HT-29 (cell line): ENCODE results near the gene PRKCB. TPM values are rescaled to one million over a fixed set of nuclear protein-coding genes. Genes with fewer than 3 reads are reported as not detected.

ENCODE experiments used
- DNase-seq: peaks from one replicate; pipeline ENCODE4 v3.0.0-alpha.2; 2015; ENCODE audit warnings: low spot score
- total RNA-seq: library from RNA; depleted of rRNA; stranded (reverse); fragments of >200 nt; shearing (Covaris generic); gene quantifications from 2 replicates; pipeline ENCODE4 v1.2.3, GENCODE V29; 2014

PRKCB gene
- total RNA-seq, 1 experiment from 2014 or later = not detected

DNA sequence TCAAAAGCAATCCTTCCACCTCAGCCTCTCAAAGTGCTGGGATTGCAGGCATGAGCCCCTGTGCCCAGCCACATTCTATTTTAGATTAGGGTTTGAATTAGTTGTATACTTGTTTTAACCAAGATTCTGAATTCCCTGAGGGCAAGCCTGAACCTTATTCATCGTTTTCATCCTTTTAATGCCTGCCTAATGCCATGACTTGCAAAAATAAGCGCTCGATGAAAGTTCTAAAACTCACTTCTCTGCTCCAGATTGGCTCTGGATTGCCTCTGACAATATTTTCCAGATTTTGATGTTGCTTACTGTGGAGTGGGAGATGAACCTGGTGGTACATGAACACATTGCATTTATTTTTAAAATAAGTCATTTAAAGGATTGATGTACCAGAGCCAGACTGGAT lies 329.5 kb downstream of the PRKCB start:
- DNase-seq = no peak

DNA sequence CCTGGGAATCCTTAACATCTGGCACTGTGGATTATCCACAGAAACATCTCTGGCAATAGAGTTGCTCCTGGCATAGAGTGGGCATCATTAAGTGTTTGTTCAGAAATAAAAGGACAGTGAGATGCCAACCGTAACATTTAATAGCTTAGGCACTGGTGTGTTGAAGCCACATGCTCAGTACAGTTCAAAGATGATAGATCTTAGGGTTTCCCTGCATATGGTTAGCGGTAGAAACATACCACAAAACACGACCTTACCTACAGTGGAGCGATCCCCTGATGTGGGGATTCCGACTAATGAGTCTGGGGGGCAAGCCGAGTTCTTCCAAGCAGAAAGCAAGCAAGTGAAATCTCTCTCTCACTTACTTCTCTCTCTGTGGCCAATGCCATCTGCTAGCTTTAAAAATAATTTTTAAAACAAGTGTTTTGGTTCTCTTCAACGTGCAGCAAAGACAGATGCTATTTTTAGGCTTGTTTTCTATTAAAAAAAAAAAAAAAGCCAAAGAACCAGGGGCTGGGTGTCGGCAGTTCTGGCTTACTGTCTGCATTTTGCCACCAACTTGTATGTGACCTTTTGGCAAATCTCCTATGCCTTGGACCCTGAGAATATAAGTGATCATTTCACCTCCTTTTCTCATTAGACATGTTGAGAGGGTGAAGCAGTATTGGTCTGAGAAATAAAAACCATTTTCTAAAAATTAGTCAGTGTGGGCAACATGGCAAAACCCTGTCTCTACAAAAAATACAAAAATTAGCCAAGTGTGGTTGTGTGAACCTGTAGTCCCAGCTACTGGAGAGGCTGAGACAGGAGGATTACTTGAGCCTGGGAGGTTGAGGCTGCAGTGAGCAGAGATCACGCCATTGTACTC lies 331.1 kb downstream of the PRKCB start:
- DNase-seq = no peak

DNA sequence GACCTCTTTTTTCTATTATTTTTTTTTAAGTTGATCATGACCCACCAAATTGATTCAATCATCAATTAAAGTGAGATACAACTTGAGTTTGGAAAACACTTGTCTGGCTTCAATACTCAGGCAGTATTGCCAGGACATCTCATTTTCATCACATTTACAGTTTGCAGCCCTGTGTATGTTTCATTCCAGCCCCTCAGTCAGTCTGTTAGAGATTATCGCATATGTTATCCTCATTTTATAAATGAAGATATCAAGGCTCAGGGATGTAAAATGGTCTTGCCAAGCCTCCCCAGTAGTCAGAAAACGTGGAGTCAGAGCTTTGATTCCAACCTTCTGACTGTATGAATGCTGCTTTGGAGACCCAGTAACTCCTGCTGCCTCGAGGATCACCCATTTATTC lies 333.1 kb downstream of the PRKCB start:
- DNase-seq = no peak

DNA sequence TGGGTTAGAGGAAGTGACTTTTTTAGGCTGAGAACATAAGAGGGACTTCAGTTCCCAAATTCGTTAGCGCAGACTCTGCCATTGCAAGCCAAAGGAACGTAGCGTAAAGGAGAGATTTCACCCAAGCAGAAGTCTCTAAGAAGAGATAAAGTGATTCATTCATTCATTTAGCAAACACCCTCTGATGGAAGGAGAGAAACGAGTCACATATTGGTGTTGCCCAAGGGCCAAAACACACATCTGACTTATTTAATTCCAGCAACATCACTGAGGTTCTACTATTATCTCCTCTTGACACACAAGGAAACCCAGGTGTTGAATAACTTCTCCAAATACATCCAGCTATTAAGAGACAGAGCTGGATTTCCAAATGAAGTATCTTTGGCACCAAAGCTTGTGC lies 334.6 kb downstream of the PRKCB start:
- no peak for DNase-seq

DNA sequence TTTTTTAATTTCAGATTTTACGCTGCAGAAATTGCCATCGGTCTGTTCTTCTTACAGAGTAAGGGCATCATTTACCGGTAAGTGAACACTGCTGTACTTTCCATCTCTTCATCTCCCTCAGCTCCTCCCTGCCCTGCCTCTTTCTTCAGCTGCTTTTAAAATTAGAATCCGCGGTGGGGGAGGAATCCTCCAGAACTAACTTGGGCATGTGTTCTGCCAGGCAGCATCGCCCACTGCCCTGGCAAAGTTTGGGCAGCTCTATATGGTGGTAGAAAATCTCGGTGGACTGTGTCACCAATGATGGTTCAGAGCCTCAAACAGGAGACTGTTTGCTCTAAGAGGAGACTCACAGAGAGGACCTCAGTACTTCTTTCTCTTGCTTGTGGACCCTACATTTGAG lies 338.7 kb downstream of the PRKCB start:
- no peak for DNase-seq

DNA sequence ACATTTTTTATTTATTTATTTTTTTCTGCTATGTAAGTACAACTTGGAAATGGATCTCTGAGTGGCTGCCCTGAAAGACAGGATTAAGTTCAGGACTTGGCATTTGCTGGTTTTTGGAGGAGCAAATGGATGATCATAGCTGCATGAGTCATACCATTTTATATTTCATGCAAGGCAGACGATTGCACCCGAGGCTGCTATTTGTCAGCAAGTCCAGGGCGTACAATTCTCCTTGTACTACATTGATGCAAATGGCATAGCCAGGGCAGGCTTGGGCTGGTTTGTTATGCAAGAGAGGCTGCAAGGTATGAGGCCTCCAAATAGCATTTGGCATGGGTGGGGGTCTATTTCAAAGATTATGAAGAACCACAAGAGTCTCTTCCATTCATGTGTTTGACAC lies 339.2 kb downstream of the PRKCB start:
- DNase-seq = no peak

DNA sequence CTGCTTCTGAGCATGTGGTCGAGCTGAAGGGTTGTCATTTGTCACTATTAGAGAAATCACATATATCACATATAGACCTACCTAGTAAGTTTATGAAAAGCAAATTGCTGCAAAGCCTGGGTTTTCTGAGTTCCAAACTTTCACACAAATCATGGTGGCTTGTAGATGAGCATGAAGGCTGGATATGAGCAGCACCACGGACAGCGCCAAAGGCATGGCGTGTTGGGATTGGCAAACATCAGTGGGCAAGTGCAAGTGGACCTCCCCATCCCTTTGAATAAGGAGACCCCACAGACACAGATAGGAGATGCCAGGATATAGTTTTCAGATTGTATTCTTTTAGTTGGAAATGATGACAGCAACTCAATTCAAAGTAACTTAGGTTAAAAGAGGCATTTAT lies 342.7 kb downstream of the PRKCB start:
- peak; percentile 5 for DNase-seq

DNA sequence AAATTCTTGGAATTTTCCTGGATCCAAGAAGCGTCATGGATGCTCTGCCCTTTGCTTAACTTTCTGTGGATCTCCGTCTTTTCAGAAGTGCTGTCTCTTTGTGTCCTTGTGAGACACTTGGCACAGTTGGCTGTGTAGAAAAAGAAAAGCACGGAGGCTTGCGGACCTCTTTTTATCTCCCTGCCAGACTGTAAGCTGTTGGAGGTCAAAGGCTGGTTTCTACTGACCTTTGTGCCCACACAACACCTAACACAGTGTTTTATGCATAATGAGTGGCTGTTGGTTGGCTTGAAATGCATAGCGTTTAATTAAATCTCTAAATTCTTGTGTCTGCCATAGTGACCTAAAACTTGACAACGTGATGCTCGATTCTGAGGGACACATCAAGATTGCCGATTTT lies 344.7 kb downstream of the PRKCB start:
- DNase-seq = no peak

DNA sequence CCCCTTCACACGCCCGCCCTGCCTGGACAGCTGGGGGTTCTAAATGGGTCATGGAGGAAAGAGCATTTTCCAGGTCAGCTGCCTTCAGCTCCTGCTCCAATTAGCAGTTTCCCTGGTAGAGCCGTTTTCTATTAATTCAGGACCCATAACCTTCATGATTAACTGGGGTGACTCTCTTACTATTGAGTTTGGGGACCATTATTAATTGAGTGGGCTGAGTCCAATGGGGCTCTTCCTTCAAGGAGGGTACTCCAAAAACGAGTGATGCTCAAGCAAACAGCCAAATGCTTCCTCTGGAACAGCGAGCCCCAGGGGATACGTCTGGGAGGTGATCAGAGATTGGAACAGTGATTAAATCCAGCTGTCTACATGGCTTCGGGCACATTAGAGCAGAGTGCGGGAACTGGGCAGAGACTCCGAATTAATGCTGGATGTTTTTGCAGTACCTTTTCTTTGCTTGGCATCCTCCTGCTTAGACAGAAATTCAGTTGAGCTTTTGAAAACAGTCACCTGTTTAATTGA lies 352.3 kb downstream of the PRKCB start:
- DNase-seq = no peak

DNA sequence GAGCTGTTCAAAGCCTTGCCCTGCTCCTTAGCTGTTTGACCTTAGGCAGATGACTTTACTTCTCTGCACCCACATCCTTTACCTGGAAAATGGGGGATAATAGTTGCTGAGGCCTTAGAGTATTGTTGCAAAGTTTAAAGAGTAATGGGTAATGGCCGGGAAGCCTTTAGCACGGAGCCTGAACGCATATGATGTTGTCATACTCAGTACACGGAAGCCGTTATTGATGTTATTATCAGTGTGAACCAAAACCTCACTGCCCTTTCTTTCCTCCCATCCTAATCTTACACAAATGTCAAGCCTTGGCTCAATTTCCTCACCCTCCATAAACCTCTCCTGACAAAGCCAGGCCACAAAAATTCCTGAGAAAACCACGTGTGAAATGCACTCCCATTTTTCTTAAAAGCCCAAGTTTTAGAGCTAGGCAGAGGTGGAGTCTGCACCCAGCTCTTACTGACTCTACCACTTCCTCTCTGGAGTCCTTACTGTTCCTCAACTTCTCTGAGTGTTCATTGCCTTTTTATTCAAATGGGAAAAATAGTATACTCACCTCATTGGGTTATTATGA lies 353.1 kb downstream of the PRKCB start:
- DNase-seq = no peak

DNA sequence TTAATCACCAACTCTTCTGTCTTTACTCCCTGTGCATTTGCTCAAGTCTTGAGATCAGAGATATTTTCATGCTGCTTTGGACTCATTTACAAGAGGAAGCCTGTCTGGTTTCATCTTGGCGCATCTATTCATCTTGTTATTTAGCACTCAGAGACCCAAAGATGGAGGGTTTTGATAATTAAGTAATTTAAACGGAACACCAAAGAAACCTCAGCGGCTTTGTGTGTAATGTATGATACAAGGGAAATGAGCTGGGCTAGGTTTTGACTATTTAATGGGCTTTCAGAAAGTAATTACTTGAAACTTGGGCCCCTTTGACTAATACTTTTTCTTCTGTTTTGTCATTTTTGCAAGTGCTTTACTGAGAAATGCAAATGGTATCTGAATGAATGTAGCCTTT lies 354.2 kb downstream of the PRKCB start:
- no peak for DNase-seq

DNA sequence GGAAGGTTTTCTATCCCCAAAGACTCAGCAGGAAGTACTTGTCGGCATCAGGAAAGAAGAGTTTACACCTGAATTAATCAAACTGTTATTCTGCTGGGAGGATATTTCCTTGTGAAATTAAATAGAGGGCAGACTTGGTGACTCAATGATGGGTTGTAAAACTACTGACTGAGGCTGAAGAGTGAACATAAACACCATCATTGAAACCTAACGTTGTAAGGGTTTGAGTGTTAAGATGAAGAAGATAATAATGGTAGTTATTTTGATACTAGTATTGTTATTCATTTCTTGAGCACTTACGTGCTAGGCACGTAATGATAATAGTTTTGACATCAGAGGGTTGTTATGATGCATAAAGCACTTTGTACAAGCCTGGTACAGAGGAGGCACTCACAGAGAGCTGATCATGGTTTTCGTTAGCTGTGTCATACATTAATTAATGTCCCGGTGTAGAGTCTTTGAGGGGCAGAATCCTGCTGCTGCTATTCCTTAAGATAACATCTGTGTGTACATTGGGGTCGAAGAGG lies 356.2 kb downstream of the PRKCB start:
- no peak for DNase-seq

DNA sequence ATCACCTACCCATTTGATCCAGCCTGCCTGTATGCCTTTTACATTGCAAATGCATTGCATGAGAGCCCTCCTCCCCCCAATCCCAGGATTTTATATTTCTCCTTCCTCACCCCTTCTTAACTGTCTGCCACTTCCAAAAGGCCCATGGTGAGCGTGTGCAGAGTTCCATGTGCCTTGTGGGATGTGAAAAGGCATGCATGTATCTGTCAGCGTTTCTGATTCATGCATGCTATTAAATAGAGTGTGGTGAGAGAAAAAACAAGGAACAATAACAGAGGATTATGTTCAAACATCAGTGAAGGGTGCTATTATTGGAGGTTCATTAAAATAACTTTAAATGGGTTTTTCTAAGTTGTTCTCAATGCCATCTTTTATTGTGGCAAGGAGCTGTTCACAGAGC lies 359.4 kb downstream of the PRKCB start:
- no peak for DNase-seq

DNA sequence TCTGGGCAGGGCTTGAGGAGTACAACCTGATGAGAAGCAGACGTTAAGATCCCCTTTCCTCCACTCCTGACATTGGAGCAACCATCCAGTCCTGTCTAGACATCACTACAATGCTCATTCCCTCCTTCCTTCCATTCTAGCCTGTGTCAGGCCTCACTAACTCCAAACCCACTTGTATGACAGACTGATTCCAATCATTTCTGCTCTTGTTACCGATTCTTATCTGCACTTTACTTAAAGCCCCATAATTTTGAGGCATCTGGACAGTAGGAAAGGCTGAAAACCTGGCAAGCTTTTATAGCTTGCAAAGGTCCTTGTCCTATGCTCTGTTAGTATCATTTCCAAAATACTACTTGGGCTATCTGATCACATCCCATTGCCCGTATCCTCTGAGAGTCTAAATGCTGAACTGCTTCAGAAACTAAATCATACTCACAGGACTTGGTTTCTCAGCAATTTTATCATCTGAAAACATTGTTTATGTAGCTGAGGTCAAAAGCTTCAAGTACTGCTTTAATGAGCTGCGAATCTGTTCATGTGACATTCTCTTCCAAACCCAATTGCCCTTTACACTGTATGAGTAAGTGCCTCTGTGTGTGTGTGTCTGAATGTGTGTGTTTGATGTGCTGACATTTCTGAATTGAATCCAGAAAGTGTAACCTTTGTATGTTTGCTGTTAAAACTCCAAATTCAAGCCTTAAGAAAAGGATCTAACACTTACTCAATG lies 363.2 kb downstream of the PRKCB start:
- no peak for DNase-seq

DNA sequence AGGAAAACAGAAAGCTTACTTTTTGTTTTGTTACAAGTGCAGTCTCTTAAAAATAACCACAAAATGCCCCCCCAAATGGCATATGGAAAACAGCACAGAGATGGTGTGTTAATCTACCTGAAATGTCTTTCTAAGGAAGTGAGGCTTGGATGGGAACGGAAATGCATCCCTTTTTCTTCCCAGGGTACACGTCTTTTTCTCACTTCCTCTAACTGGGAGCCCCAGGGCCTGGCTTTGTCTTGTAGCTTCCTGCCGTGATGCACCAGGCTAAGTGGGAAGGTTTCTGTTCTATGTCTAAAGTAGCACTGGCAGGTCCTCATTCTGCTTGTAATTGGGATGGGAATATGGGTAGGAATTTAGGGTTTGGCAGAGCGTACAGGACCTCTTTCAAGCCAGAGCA lies 367.9 kb downstream of the PRKCB start:
- no peak for DNase-seq

DNA sequence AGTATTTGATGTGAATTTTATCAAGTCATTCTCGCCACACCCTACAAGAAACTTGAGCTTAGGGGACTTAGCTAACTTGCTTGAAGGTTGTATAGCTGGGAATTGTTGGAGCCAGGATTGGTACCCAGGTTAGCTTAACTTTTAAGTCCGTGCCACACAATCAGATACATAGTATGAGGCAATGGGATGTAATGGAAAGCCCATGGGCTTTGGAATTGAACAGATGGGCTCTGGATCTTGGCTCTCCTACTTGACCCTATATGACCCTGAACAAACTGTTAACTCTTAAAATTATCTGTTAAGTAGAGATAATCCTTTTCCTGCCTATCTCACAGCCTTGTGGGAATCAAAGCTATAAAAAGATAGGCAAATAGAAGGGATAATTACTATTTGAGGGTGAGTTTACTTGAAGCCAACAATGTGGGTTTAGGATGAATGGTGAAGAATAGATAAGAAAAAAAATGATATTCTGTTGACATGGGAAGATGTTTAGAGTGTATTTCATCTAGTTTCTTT lies 368.4 kb downstream of the PRKCB start:
- DNase-seq = no peak

DNA sequence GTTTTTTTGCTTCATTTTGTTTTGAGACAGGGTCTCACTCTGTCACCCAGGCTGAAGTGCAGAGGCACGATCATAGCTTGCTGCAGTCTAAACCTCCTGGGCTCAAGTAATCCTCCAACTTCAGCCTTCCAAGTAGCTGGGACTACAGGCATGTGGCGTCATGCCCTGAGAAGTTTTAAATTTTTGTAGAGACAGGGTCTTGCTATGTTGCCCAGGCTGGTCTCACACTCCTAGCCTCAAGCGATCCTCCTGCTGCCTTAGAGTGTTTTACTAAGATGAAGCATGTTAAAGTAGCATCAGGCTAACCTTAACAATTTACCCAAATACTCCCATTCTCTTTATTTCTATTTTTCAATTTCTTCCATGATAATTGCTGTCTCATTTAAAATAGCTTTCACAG lies 371.1 kb downstream of the PRKCB start:
- DNase-seq = no peak

DNA sequence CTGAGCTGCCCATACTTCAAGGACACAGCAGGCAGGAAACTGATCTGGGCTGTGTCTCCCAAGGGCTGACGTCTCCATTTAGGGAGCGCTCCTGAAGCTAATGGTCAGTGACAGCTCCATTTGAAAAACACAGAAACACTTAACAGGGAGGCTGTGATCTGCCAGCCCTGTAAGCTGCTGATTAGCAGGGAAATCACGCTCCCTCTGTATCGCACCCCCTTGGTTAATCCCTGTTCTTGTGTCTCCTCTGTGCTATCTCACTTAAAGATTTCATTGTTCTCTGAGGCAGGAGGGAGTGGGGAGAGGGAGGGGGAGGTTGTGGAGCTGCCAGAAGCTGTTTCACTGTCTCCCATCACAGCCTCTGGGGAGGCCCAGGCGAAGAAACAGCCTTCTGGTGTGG lies 372.9 kb downstream of the PRKCB start:
- DNase-seq = no peak

DNA sequence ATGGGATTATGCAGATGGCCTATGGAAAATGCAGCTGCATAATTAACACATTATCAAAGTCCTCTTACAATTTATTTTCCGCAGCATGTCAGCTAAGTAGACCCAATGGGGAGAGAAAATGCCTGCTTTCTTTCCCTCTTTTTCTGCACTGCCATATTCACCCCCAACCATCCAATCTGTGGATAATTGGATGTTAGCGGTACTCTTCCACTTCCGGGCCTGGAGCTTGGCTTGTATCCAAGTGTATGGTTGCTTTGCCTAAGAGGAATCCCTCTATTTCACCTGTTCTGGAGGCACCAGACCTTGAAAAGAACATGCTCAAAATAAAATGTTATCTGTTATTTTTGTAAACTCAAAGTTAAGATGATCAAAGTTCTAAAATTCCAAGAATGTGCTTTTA lies 379.2 kb downstream of the PRKCB start:
- no peak for DNase-seq

DNA sequence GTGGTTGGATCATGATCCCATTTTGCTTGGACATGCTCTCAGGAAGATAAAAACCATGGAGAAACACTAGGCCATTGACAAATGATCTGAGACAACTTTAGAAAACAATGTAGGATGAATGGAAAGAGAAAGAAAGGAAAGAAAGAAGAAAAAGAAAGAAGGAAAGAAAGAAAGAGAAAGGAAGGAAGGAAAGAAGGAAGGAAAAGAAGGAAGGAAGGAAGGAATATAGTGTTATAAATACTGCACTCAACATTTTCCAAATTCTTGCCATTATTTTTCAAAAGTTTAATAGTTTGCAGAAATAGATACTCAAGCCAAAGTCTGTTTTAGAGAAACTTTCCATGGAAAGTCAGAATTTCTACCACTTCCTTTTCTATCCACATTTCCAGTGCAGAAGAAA lies 381.2 kb downstream of the PRKCB start:
- no peak for DNase-seq

DNA sequence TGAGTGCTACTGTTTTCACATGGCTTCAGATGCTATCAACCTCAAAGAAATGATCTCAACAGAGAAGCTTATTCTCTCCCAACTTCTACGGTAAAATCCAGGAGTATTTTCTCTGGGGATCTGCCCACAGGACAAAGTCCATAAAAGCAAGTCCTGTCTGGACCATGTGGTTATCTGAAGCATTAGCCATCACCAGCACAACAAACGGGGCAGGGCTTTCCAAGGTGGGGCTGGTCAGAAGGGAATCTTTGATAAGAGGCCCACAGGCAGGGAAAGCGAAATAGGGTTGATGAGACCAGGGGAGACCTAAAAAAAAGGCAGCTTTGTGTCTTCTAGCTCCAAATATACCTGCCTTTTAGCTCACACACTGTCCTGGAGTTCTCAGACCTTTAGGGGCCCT lies 381.7 kb downstream of the PRKCB start:
- DNase-seq = no peak

DNA sequence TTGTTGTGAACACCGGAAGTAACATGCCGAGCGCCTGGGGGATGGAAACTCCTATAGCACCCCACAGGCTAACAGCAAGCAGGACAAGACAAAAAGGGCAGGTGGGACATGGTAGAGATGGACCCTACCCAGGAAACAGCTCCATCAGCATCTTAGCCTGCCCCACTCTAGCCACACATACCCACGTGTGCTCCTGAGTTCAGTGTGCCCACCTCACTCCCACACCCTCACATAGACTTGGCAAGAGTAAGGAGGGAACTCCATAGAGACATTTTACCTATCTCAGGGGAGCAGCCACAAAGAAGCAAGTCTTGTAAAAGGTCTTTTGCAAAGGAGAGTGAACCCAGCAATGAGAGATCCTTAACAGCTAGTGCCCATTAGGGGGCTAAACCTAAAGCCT lies 382.5 kb downstream of the PRKCB start:
- DNase-seq = no peak
